KMS-11 (cell line): Measurements from ENCODE around the gene VCPKMT.

Experiments used
- H2AFZ ChIP-seq: fragments of 200-600 bp; sonication (generic); 2 replicates; pipeline ENCODE4 v1.6.1; 2016; ENCODE audit warnings: antibody characterized with exemption, mixed run types, low read depth
- H3K27ac ChIP-seq: fragments of 200-600 bp; sonication (generic); 2 replicates; pipeline ENCODE4 v1.6.1; 2016; ENCODE audit warnings: mild to moderate bottlenecking, mixed run types
- H3K27me3 ChIP-seq: fragments of 200-600 bp; sonication (generic); 2 replicates; pipeline ENCODE4 v1.6.1; 2017; ENCODE audit warnings: mild to moderate bottlenecking, low read depth, mixed run types, moderate library complexity; ENCODE audit not compliant: insufficient read depth
- H3K36me3 ChIP-seq: fragments of 200-600 bp; sonication (generic); 2 replicates; pipeline ENCODE4 v1.6.1; 2017; ENCODE audit warnings: mild to moderate bottlenecking, mixed run types; ENCODE audit not compliant: insufficient read depth
- H3K4me1 ChIP-seq: fragments of 200-600 bp; sonication (generic); 2 replicates; pipeline ENCODE4 v1.6.1; 2016; ENCODE audit warnings: mild to moderate bottlenecking, low read depth, mixed run types; ENCODE audit not compliant: poor library complexity, severe bottlenecking
- H3K4me2 ChIP-seq: fragments of 200-600 bp; sonication (generic); 2 replicates; pipeline ENCODE4 v1.7.0; 2016; ENCODE audit warnings: mild to moderate bottlenecking, mixed run types
- H3K4me3 ChIP-seq: fragments of 200-600 bp; sonication (generic); IDR thresholded peaks from 2 replicates; pipeline ENCODE4 v1.6.1; 2017; ENCODE audit warnings: low read depth, low read length, mixed read lengths; ENCODE audit not compliant: insufficient read depth
- H3K79me2 ChIP-seq: fragments of 200-600 bp; sonication (generic); 2 replicates; pipeline ENCODE4 v1.6.1; 2016; ENCODE audit warnings: low read depth, mixed run types; ENCODE audit not compliant: insufficient read depth
- H3K9ac ChIP-seq: fragments of 200-600 bp; sonication (generic); 2 replicates; pipeline ENCODE4 v1.6.1; 2016; ENCODE audit warnings: mild to moderate bottlenecking, mixed run types
- H4K20me1 ChIP-seq: fragments of 200-600 bp; sonication (generic); 2 replicates; pipeline ENCODE4 v1.6.1; 2016; ENCODE audit warnings: mild to moderate bottlenecking, mixed run types; ENCODE audit not compliant: insufficient read depth
- CTCF ChIP-seq: fragments of 200-600 bp; sonication (generic); conservative IDR thresholded peaks from 2 replicates; pipeline ENCODE4 v1.6.1; 2017; ENCODE audit warnings: low read depth, mild to moderate bottlenecking, antibody characterized with exemption, low read length, moderate library complexity, mixed read lengths

VCPKMT gene

GRCh38 chr14:50070230-50070629 is 46.1 kb downstream of the VCPKMT start:
- Histone ChIP-seq H3K79me2 (no peaks in the 10 kb centered on the region), H3K9ac (no peak overlapping the region), H2AFZ (no peak overlapping the region), H3K27me3 (no peaks in the 10 kb centered on the region), H3K36me3 (no peaks in the 10 kb centered on the region), H3K27ac (no peak overlapping the region), H3K4me1 (peaks cover 72% of the 10 kb centered on the region), H4K20me1 (no peaks in the 10 kb centered on the region), H3K4me2 (no peak overlapping the region; the same call in 1 of the 2 replicates), H3K4me3 (no peak overlapping the region)
- no peak for TF ChIP-seq CTCF

- H3K4me3 ChIP-seq, result no peak overlapping the region
- H3K4me1 ChIP-seq, result peaks cover 80% of the 10 kb centered on the region
- no peak overlapping the region for H3K9ac ChIP-seq
- H4K20me1 ChIP-seq, result no peaks in the 10 kb centered on the region
- H2AFZ ChIP-seq, result no peak overlapping the region
- H3K4me2 ChIP-seq, result peak overlapping the region; percentile 2; the same call in 1 of the 2 replicates
- no peaks in the 10 kb centered on the region for H3K27me3 ChIP-seq
- TF ChIP-seq CTCF, result no peak
- H3K27ac ChIP-seq, result peak overlapping the region; percentile 99; the same call in 1 of the 2 replicates
- H3K79me2 ChIP-seq, result no peaks in the 10 kb centered on the region
- no peaks in the 10 kb centered on the region for H3K36me3 ChIP-seq
Observed at GRCh38 chr14:50069325-50069724, 47.0 kb downstream of the VCPKMT start.

GRCh38 chr14:50068496-50068895 is 47.9 kb downstream of the VCPKMT start:
- peak overlapping the region; percentile 95; the same call in 1 of the 2 replicates for H3K4me2 ChIP-seq
- H3K4me1 ChIP-seq, result peaks cover 88% of the 10 kb centered on the region

GRCh38 chr14:50067723-50068495 is 48.5 kb downstream of the VCPKMT start:
- H3K9ac ChIP-seq, result peak overlapping the region; percentile 67
- no peaks in the 10 kb centered on the region for H4K20me1 ChIP-seq
- no peaks in the 10 kb centered on the region for H3K79me2 ChIP-seq
- no peak overlapping the region for H3K4me3 ChIP-seq
- TF ChIP-seq CTCF, result no peak
- H3K36me3 ChIP-seq, result no peaks in the 10 kb centered on the region
- H2AFZ ChIP-seq, result no peak overlapping the region
- H3K27ac ChIP-seq, result peak overlapping the region; percentile 99
- no peaks in the 10 kb centered on the region for H3K27me3 ChIP-seq
- H3K4me1 ChIP-seq, result peaks cover 94% of the 10 kb centered on the region
- H3K4me2 ChIP-seq, result peak overlapping the region; percentile 95

More at GRCh38 chr14:50068496-50068895, 47.9 kb downstream of the VCPKMT start:
- peak overlapping the region; percentile 67; the same call in 1 of the 2 replicates for H3K9ac ChIP-seq
- peak overlapping the region; percentile 99 for H3K27ac ChIP-seq
- H4K20me1 ChIP-seq, result no peaks in the 10 kb centered on the region
- H3K27me3 ChIP-seq, result no peaks in the 10 kb centered on the region
- no peak overlapping the region for H3K4me3 ChIP-seq
- no peak for TF ChIP-seq CTCF
- H2AFZ ChIP-seq, result no peak overlapping the region
- H3K79me2 ChIP-seq, result no peaks in the 10 kb centered on the region
- no peaks in the 10 kb centered on the region for H3K36me3 ChIP-seq
